ENCODE results near the gene NPHP3. TPM values are rescaled to one million over a fixed set of nuclear protein-coding genes. Genes with fewer than 3 reads are reported as not detected.
"Not testable (repeated sequence)": the region's sequence is repeated elsewhere in the genome, so short reads cannot be mapped to it uniquely, and the experiment has no call there.

Gene NPHP3
- 10 to 100 TPM; 20.7 to 24.1 TPM for total RNA-seq

- Mint-ChIP-seq H3K4me3 (peak within 1 kb of the TSS; percentile 92), H3K9me3 (no peaks in the 10 kb centered on the region), H3K36me3 (ENCODE audit: low read depth) (peaks cover 24% of the 10 kb centered on the region), H3K4me1 (peaks cover 37% of the 10 kb centered on the region), H3K27me3 (no peaks in the 10 kb centered on the region), H3K27ac (peak within 1 kb of the TSS; percentile 82)
- POLR2A ChIA-PET, result interaction anchor here (1.4 to 1.5 kb wide), 3 partner anchors 10 to 850 kb away, joined by 3 to 4 read pairs (median 4); no protein-coding TSS in a partner anchor
- DNase-seq, result peak; percentile 95
- CTCF ChIA-PET, result interaction anchor here (1.2 kb wide), 2 partner anchors 80 to 702 kb away, joined by 3 to 4 read pairs; no protein-coding TSS in a partner anchor
Measured at GRCh38 chr3:132722165-132723023, at the start of gene NPHP3. NPHP3 (minus strand) TSS chr3:132722409; CDS start chr3:132722355, 54 bp downstream.

GRCh38 chr3:132758740-132759139 is 36.5 kb upstream of the NPHP3 start:
- H3K9me3 Mint-ChIP-seq, result no peaks in the 10 kb centered on the region
- POLR2A ChIA-PET, result no interaction called here
- H3K27me3 Mint-ChIP-seq, result peaks cover 2% of the 10 kb centered on the region
- DNase-seq, result no peak
- peaks cover 10% of the 10 kb centered on the region for H3K4me1 Mint-ChIP-seq
- H3K27ac Mint-ChIP-seq, result no peak overlapping the region
- no peaks in the 10 kb centered on the region for H3K36me3 Mint-ChIP-seq (ENCODE audit: low read depth)
- no peak overlapping the region for H3K4me3 Mint-ChIP-seq
- CTCF ChIA-PET, result no interaction called here

GRCh38 chr3:132756108-132756650 is 34.0 kb upstream of the NPHP3 start:
- H3K27ac Mint-ChIP-seq, result no peak overlapping the region
- H3K4me1 Mint-ChIP-seq, result peaks cover 10% of the 10 kb centered on the region
- H3K4me3 Mint-ChIP-seq, result no peak overlapping the region
- peaks cover 5% of the 10 kb centered on the region for H3K27me3 Mint-ChIP-seq
- no peaks in the 10 kb centered on the region for H3K36me3 Mint-ChIP-seq (ENCODE audit: low read depth)
- H3K9me3 Mint-ChIP-seq, result no peaks in the 10 kb centered on the region
- CTCF ChIA-PET, result no interaction called here
- POLR2A ChIA-PET, result no interaction called here
- no peak for DNase-seq

DNA sequence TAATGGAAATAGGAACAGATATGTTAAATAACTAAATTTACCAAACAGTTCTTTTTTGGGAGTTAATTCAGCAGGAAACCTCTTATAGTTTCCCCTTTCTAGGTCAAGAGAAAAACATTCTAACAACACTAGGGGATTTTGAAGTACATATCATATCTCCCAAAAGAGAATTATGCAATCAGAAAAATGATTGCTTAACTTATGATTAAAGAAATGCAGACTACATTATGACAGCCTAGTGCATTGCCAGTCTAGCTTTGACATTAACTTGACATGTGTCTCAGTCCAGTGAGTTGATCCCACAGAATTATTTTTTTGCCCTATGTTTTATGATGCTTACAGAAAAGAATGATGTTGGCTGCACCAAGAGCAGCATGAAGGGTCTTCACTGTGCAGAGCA is 31.7 kb upstream of the NPHP3 start:
- peaks cover 5% of the 10 kb centered on the region for H3K27me3 Mint-ChIP-seq
- H3K4me1 Mint-ChIP-seq, result peaks cover 10% of the 10 kb centered on the region
- no peaks in the 10 kb centered on the region for H3K9me3 Mint-ChIP-seq
- POLR2A ChIA-PET, result no interaction called here
- H3K27ac Mint-ChIP-seq, result no peak overlapping the region
- DNase-seq, result no peak
- H3K4me3 Mint-ChIP-seq, result no peak overlapping the region
- no peaks in the 10 kb centered on the region for H3K36me3 Mint-ChIP-seq (ENCODE audit: low read depth)
- CTCF ChIA-PET, result no interaction called here

- H3K27ac Mint-ChIP-seq, result no peak overlapping the region
- no peaks in the 10 kb centered on the region for H3K36me3 Mint-ChIP-seq (ENCODE audit: low read depth)
- H3K4me1 Mint-ChIP-seq, result no peaks in the 10 kb centered on the region
- ChIA-PET CTCF (no interaction called here), POLR2A (no interaction called here)
- no peak overlapping the region for H3K4me3 Mint-ChIP-seq
- no peak for DNase-seq
- H3K27me3 Mint-ChIP-seq, result peaks cover 13% of the 10 kb centered on the region
- no peaks in the 10 kb centered on the region for H3K9me3 Mint-ChIP-seq
Measured at GRCh38 chr3:132749786-132750185, 27.6 kb upstream of the NPHP3 start.

DNA sequence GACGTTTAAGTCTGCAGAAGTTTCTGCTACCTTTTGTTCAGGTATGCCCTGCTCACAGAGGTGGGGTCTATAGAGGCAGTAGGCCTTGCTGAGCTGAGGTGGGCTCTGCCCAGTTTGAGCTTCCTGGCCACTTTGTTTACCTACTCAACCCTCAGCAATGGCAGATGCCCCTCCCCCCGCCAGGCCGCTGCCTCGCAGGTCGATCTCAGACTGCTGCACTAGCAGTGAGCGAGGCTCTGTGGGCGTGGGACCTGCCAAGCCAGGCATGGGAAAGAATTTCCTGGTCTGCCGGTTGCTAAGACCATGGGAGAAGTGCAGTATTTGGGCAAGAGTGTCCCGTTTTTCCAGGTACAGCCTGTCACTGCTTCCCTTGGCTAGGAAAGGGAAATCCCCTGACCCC is 24.5 kb upstream of the NPHP3 start:
- H3K27me3 Mint-ChIP-seq, result peaks cover 29% of the 10 kb centered on the region
- H3K27ac Mint-ChIP-seq; H3K4me1 Mint-ChIP-seq; POLR2A ChIA-PET; H3K9me3 Mint-ChIP-seq; CTCF ChIA-PET; H3K4me3 Mint-ChIP-seq; DNase-seq; H3K36me3 Mint-ChIP-seq (ENCODE audit: low read depth): not testable (repeated sequence)

- no peak for DNase-seq
- Mint-ChIP-seq H3K4me3 (no peak overlapping the region), H3K27me3 (peaks cover 24% of the 10 kb centered on the region), H3K9me3 (no peaks in the 10 kb centered on the region), H3K27ac (no peak overlapping the region), H3K4me1 (no peaks in the 10 kb centered on the region), H3K36me3 (ENCODE audit: low read depth) (no peaks in the 10 kb centered on the region)
- ChIA-PET CTCF (interaction anchor here (1.1 kb wide), 1 partner anchor 10 kb away, joined by 3 read pairs; no protein-coding TSS in a partner anchor), POLR2A (no interaction called here)
Measured at GRCh38 chr3:132738314-132738713, 16.1 kb upstream of the NPHP3 start.

GRCh38 chr3:132735589-132735988 is 13.4 kb upstream of the NPHP3 start:
- ChIA-PET CTCF (no interaction called here), POLR2A (no interaction called here)
- Mint-ChIP-seq H3K27ac (no peak overlapping the region), H3K9me3 (no peaks in the 10 kb centered on the region), H3K4me3 (no peak overlapping the region), H3K27me3 (peaks cover 32% of the 10 kb centered on the region), H3K4me1 (no peaks in the 10 kb centered on the region), H3K36me3 (ENCODE audit: low read depth) (no peaks in the 10 kb centered on the region)
- no peak for DNase-seq

DNA sequence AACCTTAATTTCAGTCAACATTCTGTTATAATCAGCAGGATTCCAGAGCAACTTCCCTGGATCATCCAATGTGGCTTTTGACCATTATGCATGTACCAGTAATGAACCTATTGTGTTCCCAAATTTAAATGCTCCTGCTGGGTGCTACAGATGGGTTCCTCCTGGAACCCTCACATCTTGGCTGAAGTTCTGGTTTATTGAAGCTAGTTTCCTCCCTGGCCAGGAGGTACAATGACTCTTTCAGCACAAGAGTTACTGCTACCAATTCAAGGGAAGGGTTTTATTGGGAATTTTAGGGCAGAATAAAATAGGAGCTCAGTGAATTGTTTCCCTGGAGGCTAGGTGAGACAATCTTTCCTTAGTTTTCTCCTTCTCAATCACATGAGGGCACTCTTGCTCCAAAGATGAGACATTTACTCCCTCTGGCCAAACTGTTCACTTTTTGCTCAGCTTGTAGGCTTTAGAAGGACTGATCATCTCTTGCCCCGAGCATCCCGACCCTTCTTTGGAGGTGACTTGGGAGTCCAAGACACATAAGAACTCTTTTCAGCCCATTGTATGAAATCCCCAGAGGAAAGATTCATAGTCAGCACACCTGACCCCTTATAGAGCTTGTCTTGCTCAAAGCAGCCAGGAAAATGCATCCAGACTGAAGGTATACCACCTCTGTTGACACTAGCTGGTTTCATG is 8.8 kb upstream of the NPHP3 start:
- DNase-seq, result no peak
- Mint-ChIP-seq H3K27me3 (peaks cover 33% of the 10 kb centered on the region), H3K36me3 (ENCODE audit: low read depth) (no peaks in the 10 kb centered on the region), H3K4me1 (no peaks in the 10 kb centered on the region), H3K4me3 (no peak overlapping the region), H3K27ac (no peak overlapping the region), H3K9me3 (no peaks in the 10 kb centered on the region)
- ChIA-PET POLR2A (no interaction called here), CTCF (interaction anchor here (1.1 to 3.3 kb wide), 3 partner anchors 646 to 1073 kb away, joined by 3 to 13 read pairs (median 3); no protein-coding TSS in a partner anchor)

DNA sequence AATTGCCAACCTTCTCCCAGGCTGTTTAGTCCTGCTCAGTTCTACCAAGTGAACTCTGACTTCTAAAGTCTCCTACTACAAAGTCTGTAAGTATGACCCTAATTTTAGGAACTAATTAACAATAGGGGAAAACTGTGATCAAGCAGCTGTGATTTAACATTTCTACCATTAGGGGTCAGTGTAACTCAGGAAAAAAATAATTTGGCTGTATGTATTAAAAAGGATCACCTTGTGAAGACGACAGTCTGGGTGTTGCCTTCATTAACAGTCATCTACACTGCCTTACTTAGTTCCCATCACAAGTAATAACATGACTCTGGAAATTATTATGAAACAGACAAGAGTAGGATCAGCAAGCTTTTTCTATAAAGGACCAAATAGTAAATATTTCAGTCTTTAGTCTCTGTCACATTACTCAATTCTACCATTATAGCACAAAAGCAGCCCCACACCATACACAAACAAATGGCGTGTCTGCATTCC is 4.2 kb upstream of the NPHP3 start:
- H3K4me1 Mint-ChIP-seq, result peaks cover 12% of the 10 kb centered on the region
- H3K27ac Mint-ChIP-seq, result no peak overlapping the region
- H3K36me3 Mint-ChIP-seq (ENCODE audit: low read depth), result peaks cover 2% of the 10 kb centered on the region
- POLR2A ChIA-PET, result interaction anchor here (1.1 to 1.3 kb wide), 3 partner anchors 698 to 848 kb away, joined by 3 to 5 read pairs (median 5); partner anchors contain the start of gene CDV3
- H3K4me3 Mint-ChIP-seq, result no peak overlapping the region
- CTCF ChIA-PET, result interaction anchor here (0.6 to 2.7 kb wide), 11 partner anchors 8 to 846 kb away, joined by 3 to 29 read pairs (median 3); no protein-coding TSS in a partner anchor
- H3K9me3 Mint-ChIP-seq, result no peaks in the 10 kb centered on the region
- peaks cover 16% of the 10 kb centered on the region for H3K27me3 Mint-ChIP-seq
- DNase-seq, result no peak

GRCh38 chr3:132723024-132723950 is 1.1 kb upstream of the NPHP3 start:
- H3K4me1 Mint-ChIP-seq, result peaks cover 37% of the 10 kb centered on the region
- H3K9me3 Mint-ChIP-seq, result no peaks in the 10 kb centered on the region
- ChIA-PET CTCF (interaction anchor here (1.2 kb wide), 2 partner anchors 80 to 701 kb away, joined by 3 to 4 read pairs; no protein-coding TSS in a partner anchor), POLR2A (no interaction called here)
- no peak for DNase-seq
- H3K27me3 Mint-ChIP-seq, result peaks cover 3% of the 10 kb centered on the region
- H3K4me3 Mint-ChIP-seq, result peak overlapping the region; percentile 79
- H3K36me3 Mint-ChIP-seq (ENCODE audit: low read depth), result peaks cover 23% of the 10 kb centered on the region
- H3K27ac Mint-ChIP-seq, result peak overlapping the region; percentile 65

GRCh38 chr3:132721479-132722164 is 587 bp downstream of the NPHP3 start:
- POLR2A ChIA-PET, result interaction anchor here (1.4 to 1.5 kb wide), 3 partner anchors 9 to 851 kb away, joined by 3 to 4 read pairs (median 4); no protein-coding TSS in a partner anchor
- DNase-seq, result no peak
- CTCF ChIA-PET, result no interaction called here
- H3K4me3 Mint-ChIP-seq, result peak overlapping the region; percentile 92
- peak overlapping the region; percentile 82 for H3K27ac Mint-ChIP-seq
- peaks cover 37% of the 10 kb centered on the region for H3K4me1 Mint-ChIP-seq
- H3K36me3 Mint-ChIP-seq (ENCODE audit: low read depth), result peaks cover 27% of the 10 kb centered on the region
- no peaks in the 10 kb centered on the region for H3K27me3 Mint-ChIP-seq
- no peaks in the 10 kb centered on the region for H3K9me3 Mint-ChIP-seq
